H1 (cell line): ENCODE measurements around the gene COMT. TPM values are rescaled to one million over a fixed set of nuclear protein-coding genes. Genes with fewer than 3 reads are reported as not detected.

Experiments used
- CTCF ChIA-PET: fragments of 300-600 bp; sonication (Branson Sonifier 250); formaldehyde crosslinking; loops from one replicate; lab custom pipeline; 2021; ENCODE audit not compliant: partially characterized antibody; lab: Charles Lee
- POLR2A ChIA-PET: fragments of 300-600 bp; sonication (Branson Sonifier 250); formaldehyde crosslinking; loops from one replicate; lab custom pipeline; 2021; ENCODE audit warnings: inconsistent platforms; ENCODE audit not compliant: partially characterized antibody; lab: Charles Lee
- DNase-seq, 2 experiments: peaks; one replicate each; pipeline versions ENCODE4 v3.0.0 to v3.0.0-alpha.2; 2010 to 2022; ENCODE audit warnings: low spot score in 2 of 2, low read depth in 1 of 2, mixed read lengths in 1 of 2
- FAIRE-seq: peaks from 2 replicates; lab custom pipeline; 2011; peaks lifted over from hg19 to GRCh38; lab: Jason Lieb, UNC
- H2AFZ ChIP-seq: 2 replicates; pipeline ENCODE4 v1.8.1; 2012; ENCODE audit warnings: low read length, inconsistent platforms
- H2AK5ac ChIP-seq: 2 replicates; pipeline ENCODE4 v1.6.1; 2013; ENCODE audit warnings: low read depth, low read length
- H2BK120ac ChIP-seq: replicated peaks from 2 replicates; pipeline ENCODE3; 2013; ENCODE audit warnings: low read depth, low read length, inconsistent platforms
- H2BK12ac ChIP-seq: 2 replicates; pipeline ENCODE4 v1.6.1; 2013; ENCODE audit warnings: low read depth, low read length
- H2BK15ac ChIP-seq: 2 replicates; pipeline ENCODE4 v1.6.1; 2013; ENCODE audit warnings: low read length
- H2BK20ac ChIP-seq: 2 replicates; pipeline ENCODE4 v1.6.1; 2013; ENCODE audit warnings: low read length
- H2BK5ac ChIP-seq: 2 replicates; pipeline ENCODE4 v1.6.1; 2013; ENCODE audit warnings: low read depth, low read length
- H3K14ac ChIP-seq: 2 replicates; pipeline ENCODE4 v1.6.1; 2013; ENCODE audit warnings: inconsistent platforms; ENCODE audit not compliant: insufficient read length
- H3K18ac ChIP-seq: 2 replicates; pipeline ENCODE4 v1.6.1; 2013; ENCODE audit warnings: low read length; ENCODE audit errors: extremely low read depth
- H3K23ac ChIP-seq: 2 replicates; pipeline ENCODE4 v1.6.1; 2013; ENCODE audit warnings: inconsistent platforms; ENCODE audit not compliant: insufficient read length
- H3K23me2 ChIP-seq: 2 replicates; pipeline ENCODE4 v1.6.1; 2013; ENCODE audit warnings: low read depth, low read length
- H3K27ac ChIP-seq: 2 replicates; pipeline ENCODE4 v1.6.1; 2011; ENCODE audit warnings: low read depth, low read length, inconsistent platforms
- H3K27me3 ChIP-seq, 4 experiments: replicated peaks in 1 of 4; 1 replicate in 1 of 4; 2 replicates in 3 of 4; pipeline versions ENCODE4 v1.6.1 to v1.8.1; 2011 to 2013; ENCODE audit warnings: low read length in 3 of 4, mild to moderate bottlenecking in 3 of 4, inconsistent platforms in 2 of 4, mixed read lengths in 2 of 4, moderate library complexity in 1 of 4; ENCODE audit not compliant: control insufficient read depth in 3 of 4, insufficient read depth in 3 of 4; ENCODE audit errors: extremely low read depth in 1 of 4
- H3K36me3 ChIP-seq, 4 experiments: 2 replicates each; pipeline versions ENCODE4 v1.6.1 to v1.8.1; 2011 to 2013; ENCODE audit warnings: mild to moderate bottlenecking in 4 of 4, low read length in 3 of 4, moderate library complexity in 2 of 4, control low read depth in 1 of 4, inconsistent platforms in 1 of 4; ENCODE audit not compliant: insufficient read depth in 4 of 4, control insufficient read depth in 2 of 4
- H3K4ac ChIP-seq: replicated peaks from 2 replicates; pipeline ENCODE3; 2013; ENCODE audit warnings: low read length, low read depth, mixed read lengths, inconsistent platforms; ENCODE audit not compliant: insufficient read length
- H3K4me1 ChIP-seq, 4 experiments: replicated peaks in 1 of 4; 1 replicate in 1 of 4; 2 replicates in 3 of 4; pipeline versions ENCODE4 v1.6.1 to v1.8.1; 2011 to 2013; ENCODE audit warnings: low read length in 3 of 4, inconsistent platforms in 2 of 4, mixed read lengths in 1 of 4; ENCODE audit not compliant: insufficient read depth in 4 of 4, control insufficient read depth in 3 of 4
- H3K4me2 ChIP-seq, 2 experiments: 2 replicates each; pipeline versions ENCODE4 v1.6.1 to v1.8.1; 2011 to 2013; ENCODE audit warnings: low read depth in 2 of 2, low read length in 2 of 2, control low read depth in 1 of 2, inconsistent platforms in 1 of 2, mild to moderate bottlenecking in 1 of 2; ENCODE audit not compliant: insufficient read depth in 1 of 2
- H3K4me3 ChIP-seq, 4 experiments: fragments of 200-600, 300-600 bp in 1 of 4; sonication (generic), shearing (Covaris generic), sonication (Bioruptor Twin) in 1 of 4; 2 replicates each; pipeline versions ENCODE4 v1.5.1 to v1.8.1; 2011 to 2016; ENCODE audit warnings: low read length in 4 of 4, low read depth in 3 of 4, control low read depth in 2 of 4, inconsistent platforms in 2 of 4, mild to moderate bottlenecking in 2 of 4, mixed read lengths in 1 of 4, moderate library complexity in 1 of 4; ENCODE audit not compliant: insufficient read depth in 2 of 4; ENCODE audit errors: extremely low read depth in 1 of 4
- H3K56ac ChIP-seq: replicated peaks from 2 replicates; pipeline ENCODE3; 2013; ENCODE audit warnings: low read depth, mild to moderate bottlenecking, mixed read lengths, low read length, inconsistent platforms; ENCODE audit not compliant: insufficient read length
- H3K79me1 ChIP-seq: 2 replicates; pipeline ENCODE4 v1.6.1; 2013; ENCODE audit warnings: low read depth, low read length, control low read depth
- H3K79me2 ChIP-seq, 2 experiments: 2 replicates each; pipeline versions ENCODE4 v1.6.1 to v1.8.1; 2012 to 2013; ENCODE audit warnings: low read length in 2 of 2, mild to moderate bottlenecking in 2 of 2, inconsistent platforms in 1 of 2; ENCODE audit not compliant: insufficient read depth in 2 of 2, control insufficient read depth in 1 of 2
- H3K9ac ChIP-seq, 4 experiments: replicated peaks in 1 of 4; 1 replicate in 1 of 4; 2 replicates in 3 of 4; pipeline versions ENCODE4 v1.6.1 to v1.8.1; 2011 to 2013; ENCODE audit warnings: low read depth in 3 of 4, low read length in 3 of 4, control low read depth in 2 of 4, mild to moderate bottlenecking in 2 of 4, moderate library complexity in 2 of 4, inconsistent platforms in 1 of 4; ENCODE audit errors: extremely low read depth in 1 of 4
- H3K9me3 ChIP-seq, 2 experiments: 2 replicates each; pipeline versions ENCODE4 v1.6.1 to v1.8.1; 2012 to 2013; ENCODE audit warnings: mild to moderate bottlenecking in 2 of 2, moderate library complexity in 2 of 2, control low read depth in 1 of 2, inconsistent platforms in 1 of 2, low read depth in 1 of 2, low read length in 1 of 2, mixed read lengths in 1 of 2; ENCODE audit not compliant: insufficient read depth in 2 of 2
- H4K20me1 ChIP-seq, 2 experiments: replicated peaks in 1 of 2; 2 replicates each; pipeline versions ENCODE3 to v1.8.1; 2011 to 2013; ENCODE audit warnings: inconsistent platforms in 2 of 2, low read length in 2 of 2, mild to moderate bottlenecking in 1 of 2; ENCODE audit not compliant: insufficient read depth in 2 of 2, control insufficient read depth in 1 of 2
- H4K5ac ChIP-seq: 2 replicates; pipeline ENCODE4 v1.6.1; 2013; ENCODE audit warnings: low read length, low read depth, mixed read lengths, inconsistent platforms; ENCODE audit not compliant: insufficient read length
- H4K8ac ChIP-seq: 2 replicates; pipeline ENCODE4 v1.8.0; 2013; ENCODE audit warnings: mild to moderate bottlenecking, moderate library complexity, low read length, inconsistent platforms; ENCODE audit not compliant: insufficient read depth; ENCODE audit errors: extremely low read depth
- H4K91ac ChIP-seq: replicated peaks from 2 replicates; pipeline ENCODE3; 2013; ENCODE audit warnings: low read length, mixed read lengths, inconsistent platforms; ENCODE audit not compliant: insufficient read length
- BRCA1 ChIP-seq: IDR thresholded peaks from 2 replicates; pipeline ENCODE4 v1.6.1; 2012; ENCODE audit warnings: low read depth, low read length, improper control_type of control experiment
- HDAC6 ChIP-seq: IDR thresholded peaks from one replicate; pipeline ENCODE4 v1.7.1; 2012; ENCODE audit warnings: low read depth, mild to moderate bottlenecking, inconsistent platforms, low read length, moderate library complexity
- JUND ChIP-seq: IDR thresholded peaks from 2 replicates; pipeline ENCODE4 v1.6.1; 2011; ENCODE audit warnings: mild to moderate bottlenecking, improper control_type of control experiment, low read length
- MAFK ChIP-seq: IDR thresholded peaks from 2 replicates; pipeline ENCODE4 v1.6.1; 2012; ENCODE audit warnings: low read depth, mild to moderate bottlenecking, improper control_type of control experiment, low read length
- PHF8 ChIP-seq: fragments of 200-600 bp; sonication (generic); conservative IDR thresholded peaks from 2 replicates; pipeline ENCODE4 v1.7.1; 2012; ENCODE audit warnings: low read depth, mild to moderate bottlenecking, inconsistent platforms, low read length, moderate library complexity
- RBBP5 ChIP-seq: IDR thresholded peaks from 2 replicates; pipeline ENCODE4 v1.7.1; 2012; ENCODE audit warnings: low read depth, mild to moderate bottlenecking, inconsistent platforms, low read length, moderate library complexity, borderline replicate concordance
- SIN3A ChIP-seq, 2 experiments: IDR thresholded peaks in 1 of 2; conservative IDR thresholded peaks in 1 of 2; 2 replicates each; pipeline ENCODE4 v1.6.1; 2011 to 2012; ENCODE audit warnings: low read length in 2 of 2, improper control_type of control experiment in 1 of 2, low read depth in 1 of 2, mild to moderate bottlenecking in 1 of 2
- SP2 ChIP-seq: IDR thresholded peaks from 2 replicates; pipeline ENCODE4 v1.6.1; 2012; ENCODE audit warnings: mild to moderate bottlenecking, low read length, inconsistent platforms
- TAF7 ChIP-seq: optimal IDR thresholded peaks from 2 replicates; pipeline ENCODE3; 2011; ENCODE audit warnings: low read depth, mild to moderate bottlenecking, inconsistent platforms, low read length, moderate library complexity, borderline replicate concordance
- TBP ChIP-seq: IDR thresholded peaks from 2 replicates; pipeline ENCODE4 v1.6.1; 2011; ENCODE audit warnings: low read depth, low read length, improper control_type of control experiment
- WGBS, 2 experiments: shearing (Covaris generic) in 1 of 2; methylation state at CpG; one replicate each; pipeline versions ENCODE4 v1.1.6 to v1.1.7; 2013 to 2015; ENCODE audit warnings: low lambda C conversion rate in 2 of 2, mixed read lengths in 2 of 2, inconsistent platforms in 1 of 2, low coverage in 1 of 2, missing lambda C conversion rate in 1 of 2; ENCODE audit not compliant: insufficient replicate concordance in 2 of 2, insufficient coverage in 1 of 2, insufficient read length in 1 of 2; ENCODE audit errors: extremely low coverage in 1 of 2, missing lambda C conversion rate in 1 of 2; 5-methylcytosine and 5-hydroxymethylcytosine counted together
- polyA plus RNA-seq, 7 experiments: library from polyadenylated mRNA; depleted of rRNA in 3 of 7; stranded (reverse) in 5 of 7; unstranded in 2 of 7; fragments of >200 nt in 5 of 7; fragments of 200-250 nt in 2 of 7; gene quantifications; 1 replicate in 5 of 7; 2 replicates in 1 of 7; 4 replicates in 1 of 7; pipeline versions ENCODE4 v1.2.1 to v1.2.3, GENCODE V29; 2011 to 2013; ENCODE audit warnings: missing spikeins in 2 of 7, mixed read lengths in 2 of 7
- total RNA-seq: library from RNA; stranded (reverse); fragmentation: NEBNext Ultra II Directional; extraction: Animal tissue kit (Norgen Biotek cat#: 25700); gene quantifications from 2 replicates; pipeline ENCODE4 v1.2.1, GENCODE V29; 2021

COMT gene
- total and polyA plus RNA-seq, 2 of the 8 experiments (the other 6 are each of a cell fraction or from before 2014, with no cell fraction given) = 15.2 to 33.7 TPM

DNA sequence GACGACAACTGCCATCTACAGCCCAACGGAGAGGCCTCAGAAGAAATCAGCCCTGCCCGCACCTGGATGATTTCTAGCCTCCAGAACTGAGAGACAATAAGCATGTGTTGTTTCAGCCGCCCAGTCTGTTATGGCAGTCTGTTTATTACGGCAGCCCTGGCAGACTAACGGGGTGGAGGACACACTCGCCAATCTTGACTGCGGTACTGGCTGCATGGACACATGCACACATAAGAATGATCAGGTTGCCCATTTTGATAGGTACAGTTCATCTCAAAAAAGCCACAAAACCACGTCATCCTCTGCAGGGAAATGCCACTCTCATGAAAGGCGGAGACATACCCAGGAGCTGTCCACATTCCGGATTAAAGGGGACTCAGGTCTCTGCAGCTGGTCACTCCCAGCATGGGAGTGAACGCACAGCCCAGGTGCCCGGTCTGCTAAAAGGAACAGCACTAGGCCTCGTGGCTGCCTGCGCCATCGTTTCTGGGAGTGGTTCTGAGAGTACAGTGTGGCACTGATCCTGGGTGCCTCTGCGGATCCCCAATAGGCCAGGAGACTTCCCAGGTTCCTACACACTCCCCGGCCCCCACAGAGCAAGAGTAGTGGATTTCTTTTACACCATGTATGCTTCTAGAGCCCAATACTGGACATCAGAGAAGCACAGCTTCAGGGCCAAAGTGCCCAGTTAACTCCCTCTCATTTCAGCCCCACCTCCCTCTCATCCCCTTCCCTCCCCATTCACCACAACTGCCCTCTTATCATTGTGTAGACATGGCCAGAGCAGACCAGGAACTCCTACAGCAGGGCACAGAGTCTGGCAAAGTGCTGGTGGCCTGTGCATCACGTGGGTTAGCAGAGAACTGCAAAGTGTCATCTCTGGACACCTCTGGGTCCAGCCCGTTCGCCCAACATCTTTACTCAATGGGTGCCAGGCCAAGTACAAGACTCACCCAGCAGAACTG is 11.7 kb upstream of the COMT start:
- no peak overlapping the region; the same call in 1 of the 2 replicates for H4K8ac ChIP-seq
- no peak overlapping the region for H3K4me2 ChIP-seq
- ChIA-PET CTCF (interaction anchor here (0.8 to 1.5 kb wide), 2 partner anchors 13 to 199 kb away, joined by 3 to 4 read pairs; no protein-coding TSS in a partner anchor), POLR2A (no interaction called here)
- no peak overlapping the region for H3K4me3 ChIP-seq
- H3K27me3 ChIP-seq = no peaks in the 10 kb centered on the region
- H2AK5ac ChIP-seq = no peak overlapping the region
- H3K14ac ChIP-seq = no peak overlapping the region
- H2BK12ac ChIP-seq = no peak overlapping the region
- FAIRE-seq (no peak), DNase-seq (no peak)
- H3K36me3 ChIP-seq = no peaks in the 10 kb centered on the region
- H4K5ac ChIP-seq = no peak overlapping the region
- H3K23ac ChIP-seq = no peak overlapping the region
- H4K20me1 ChIP-seq = peaks cover 0 to 1% of the 10 kb centered on the region in 2 experiments
- H2BK5ac ChIP-seq = no peak overlapping the region
- H4K91ac ChIP-seq = no peak overlapping the region
- H3K4me1 ChIP-seq = no peaks in the 10 kb centered on the region
- no peak overlapping the region for H2AFZ ChIP-seq
- H3K27ac ChIP-seq = no peak overlapping the region
- H2BK20ac ChIP-seq = no peak overlapping the region
- no peak overlapping the region for H2BK120ac ChIP-seq
- H3K56ac ChIP-seq = no peak overlapping the region
- H3K4ac ChIP-seq = no peak overlapping the region
- H3K79me1 ChIP-seq = no peaks in the 10 kb centered on the region
- H3K18ac ChIP-seq = no peak overlapping the region
- WGBS, 2 experiments = 87% methylated on average over 21 of the region's 21 CpGs; no CpG with 5 or more reads in 1 of the 2 experiments
- no peak overlapping the region for H3K9ac ChIP-seq
- H3K79me2 ChIP-seq = no peaks in the 10 kb centered on the region
- H3K23me2 ChIP-seq = no peaks in the 10 kb centered on the region
- no peak overlapping the region for H2BK15ac ChIP-seq
- no peaks in the 10 kb centered on the region for H3K9me3 ChIP-seq
- TF ChIP-seq PHF8 (no peak), TBP (no peak), JUND (no peak), HDAC6 (no peak), TAF7 (no peak), SP2 (no peak), RBBP5 (no peak), BRCA1 (no peak), MAFK (no peak), SIN3A (conservative IDR thresholded peaks at IDR 0.05 in 1 of 2, IDR thresholded peaks at IDR 0.05 in 1 of 2; ENCODE audit: low read depth in 1 of 2, low read length in 2 of 2) (no peak)
